Breast epithelium (tissue), 4 donors: ENCODE results near the gene TMEM217. TPM values are rescaled to one million over a fixed set of nuclear protein-coding genes. Genes with fewer than 3 reads are reported as not detected.

Experiments used
- DNase-seq, 2 donors: peaks; one replicate each; pipeline ENCODE4 v3.0.0-alpha.2; 2019; ENCODE audit warnings: low spot score in 2 of 2
- H3K27ac ChIP-seq, 2 donors: fragments of 200-600 bp; sonication (generic) in 1 of 2; one replicate each; pipeline ENCODE4 v1.5.1; 2016 to 2019; ENCODE audit warnings: mild to moderate bottlenecking in 1 of 2
- H3K27me3 ChIP-seq, 2 donors: fragments of 200-600 bp; sonication (generic) in 1 of 2; one replicate each; pipeline versions ENCODE4 v1.5.1 to v1.6.0; 2017 to 2019; ENCODE audit warnings: control low read depth in 1 of 2, mild to moderate bottlenecking in 1 of 2
- H3K36me3 ChIP-seq: fragments of 200-600 bp; one replicate; pipeline ENCODE4 v1.5.1; 2019
- H3K4me1 ChIP-seq, 2 donors: fragments of 200-600 bp; sonication (generic); one replicate each; pipeline ENCODE4 v1.5.1; 2016 to 2019; ENCODE audit warnings: control low read depth in 1 of 2
- H3K4me3 ChIP-seq, 3 donors: fragments of 200-600 bp; sonication (generic); 1 replicate in 2 of 3; 2 replicates in 1 of 3; pipeline ENCODE4 v1.5.1; 2016 to 2019; ENCODE audit warnings: mild to moderate bottlenecking in 3 of 3, moderate library complexity in 2 of 3
- H3K9me3 ChIP-seq, 2 donors: fragments of 200-600 bp; sonication (generic) in 1 of 2; one replicate each; pipeline ENCODE4 v1.5.1; 2016 to 2019; ENCODE audit warnings: control low read depth in 1 of 2
- CTCF ChIP-seq, 3 donors: fragments of 450-650 bp; IDR thresholded peaks; one replicate each; pipeline ENCODE4 v1.5.1; 2016 to 2017; ENCODE audit warnings: antibody characterized with exemption in 3 of 3, mild to moderate bottlenecking in 3 of 3, moderate library complexity in 3 of 3
- POLR2A ChIP-seq: fragments of 450-650 bp; IDR thresholded peaks from one replicate; pipeline ENCODE4 v1.6.1; 2016; ENCODE audit warnings: antibody characterized with exemption, mild to moderate bottlenecking, moderate library complexity
- POLR2AphosphoS5 ChIP-seq, 3 donors: sonication (generic); formaldehyde crosslinking; IDR thresholded peaks; one replicate each; pipeline ENCODE4 v1.6.1; 2017; ENCODE audit warnings: antibody characterized with exemption in 3 of 3
- intact Hi-C: fragments of 100-400 bp; cut with DNase I; formaldehyde crosslinking; loops from one replicate; pipeline ENCODE4 v1.15.1; 2023; ENCODE audit warnings: low total_unique reads
- total RNA-seq, 3 donors: library from RNA; depleted of rRNA; stranded (reverse); fragments of >200 nt; gene quantifications; one replicate each; pipeline ENCODE4 v1.1.0, GENCODE V29; 2016

TMEM217 gene
- total RNA-seq, 3 donors from 2014 or later: 0.66 to 1.0 TPM; not detected in 1

GRCh38 chr6:37172912-37173492 is 84.9 kb downstream of the TMEM217 start:
- Histone ChIP-seq H3K4me1 (peaks cover 0 to 7% of the 10 kb centered on the region in 2 donors), H3K9me3 (no peaks in the 10 kb centered on the region), H3K27ac (peak overlapping the region; percentile 5 to 93), H3K27me3 (no peaks in the 10 kb centered on the region), H3K36me3 (no peaks in the 10 kb centered on the region), H3K4me3 (peak overlapping the region; percentile 84 to 99 (median 89))
- TF ChIP-seq CTCF (IDR thresholded peaks at IDR 0.05) (no peak), POLR2AphosphoS5 (IDR thresholded peaks at IDR 0.05) (no peak), POLR2A (no peak)
- no peak for DNase-seq
- intact Hi-C loops: loop anchor here (5.0 to 10.0 kb wide), 2 partner anchors 116 to 148 kb away; no protein-coding TSS in a partner anchor

- peak overlapping the region; percentile 84 to 99 (median 89) for H3K4me3 ChIP-seq
- H3K27ac ChIP-seq: peak overlapping the region; percentile 13 to 93
- DNase-seq: peak; percentile 88 to 92
- H3K36me3 ChIP-seq: no peaks in the 10 kb centered on the region
- no peaks in the 10 kb centered on the region for H3K27me3 ChIP-seq
- TF ChIP-seq POLR2A (no peak), CTCF (IDR thresholded peaks at IDR 0.05) (peak; percentile 98 to 99 (median 98)), POLR2AphosphoS5 (IDR thresholded peaks at IDR 0.05) (peak; percentile 46 to 76 (median 58))
- no peaks in the 10 kb centered on the region for H3K9me3 ChIP-seq
- intact Hi-C loops: loop anchor here (5.0 to 10.0 kb wide), 2 partner anchors 115 to 147 kb away; no protein-coding TSS in a partner anchor
- peaks cover 0 to 7% of the 10 kb centered on the region in 2 donors for H3K4me1 ChIP-seq
Measured at GRCh38 chr6:37171970-37172812, 85.8 kb downstream of the TMEM217 start.

GRCh38 chr6:37171201-37171969 is 86.6 kb downstream of the TMEM217 start:
- peak; percentile 54 to 55 for DNase-seq
- H3K4me3 ChIP-seq: peak overlapping the region; percentile 84 to 99 (median 89)
- peaks cover 0 to 7% of the 10 kb centered on the region in 2 donors for H3K4me1 ChIP-seq

More at GRCh38 chr6:37171201-37171969, 86.6 kb downstream of the TMEM217 start:
- H3K27me3 ChIP-seq: no peaks in the 10 kb centered on the region
- H3K36me3 ChIP-seq: no peaks in the 10 kb centered on the region
- peak overlapping the region; percentile 93 for H3K27ac ChIP-seq
- TF ChIP-seq POLR2AphosphoS5 (IDR thresholded peaks at IDR 0.05) (no peak), POLR2A (no peak), CTCF (IDR thresholded peaks at IDR 0.05) (no peak)
- intact Hi-C loops: loop anchor here (5.0 to 10.0 kb wide), 2 partner anchors 114 to 147 kb away; no protein-coding TSS in a partner anchor
- no peaks in the 10 kb centered on the region for H3K9me3 ChIP-seq
